Panc1 (cell line): Measurements from ENCODE around the gene DECR2.

Experiments used
- POLR2AphosphoS5 ChIP-seq: IDR thresholded peaks from 2 replicates; pipeline ENCODE4 v1.6.1; 2012; ENCODE audit warnings: mild to moderate bottlenecking, low read depth, low read length, moderate library complexity
- SIN3A ChIP-seq: IDR thresholded peaks from 2 replicates; pipeline ENCODE4 v1.6.1; 2012; ENCODE audit warnings: low read depth, mild to moderate bottlenecking, low read length, moderate library complexity, borderline replicate concordance; ENCODE audit not compliant: insufficient read depth
- TCF7L2 ChIP-seq: IDR thresholded peaks from 2 replicates; pipeline ENCODE4 v1.6.1; 2011; ENCODE audit warnings: mild to moderate bottlenecking, low read depth, low read length, inconsistent platforms
- TF ChIP-seq, protein P1 (sequence below): fragments of 450-650 bp; IDR thresholded peaks from 2 replicates; pipeline ENCODE4 v1.5.1; 2017; ENCODE audit warnings: mild to moderate bottlenecking
- TF ChIP-seq, protein P2 (sequence below), 2 experiments: IDR thresholded peaks; 2 replicates each; pipeline ENCODE4 v1.6.1; 2011 to 2012; ENCODE audit warnings: low read depth in 2 of 2, control low read depth in 1 of 2, low read length in 1 of 2, mild to moderate bottlenecking in 1 of 2, moderate library complexity in 1 of 2; ENCODE audit not compliant: insufficient read depth in 1 of 2

DNA sequence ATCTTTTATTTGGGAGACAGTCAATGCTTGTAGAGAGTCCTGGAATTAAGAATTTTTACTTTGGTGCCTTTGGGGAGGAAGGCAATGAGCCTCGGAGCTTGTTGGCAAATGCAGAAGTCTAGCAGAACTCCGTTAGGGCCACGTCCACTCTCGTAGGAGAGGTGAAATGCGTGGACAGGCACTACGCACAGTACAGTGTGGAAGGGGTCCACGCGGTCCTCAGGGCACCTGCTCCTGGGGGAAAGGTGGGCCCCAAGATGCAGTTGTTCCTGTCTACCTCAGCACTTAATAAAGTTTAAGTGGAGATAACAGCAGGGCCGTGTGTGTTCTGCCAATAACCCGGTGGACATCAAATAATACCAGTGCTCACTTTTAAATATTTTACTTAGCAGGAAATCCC is 25.6 kb downstream of the DECR2 start:
- TF ChIP-seq, protein P1, sequence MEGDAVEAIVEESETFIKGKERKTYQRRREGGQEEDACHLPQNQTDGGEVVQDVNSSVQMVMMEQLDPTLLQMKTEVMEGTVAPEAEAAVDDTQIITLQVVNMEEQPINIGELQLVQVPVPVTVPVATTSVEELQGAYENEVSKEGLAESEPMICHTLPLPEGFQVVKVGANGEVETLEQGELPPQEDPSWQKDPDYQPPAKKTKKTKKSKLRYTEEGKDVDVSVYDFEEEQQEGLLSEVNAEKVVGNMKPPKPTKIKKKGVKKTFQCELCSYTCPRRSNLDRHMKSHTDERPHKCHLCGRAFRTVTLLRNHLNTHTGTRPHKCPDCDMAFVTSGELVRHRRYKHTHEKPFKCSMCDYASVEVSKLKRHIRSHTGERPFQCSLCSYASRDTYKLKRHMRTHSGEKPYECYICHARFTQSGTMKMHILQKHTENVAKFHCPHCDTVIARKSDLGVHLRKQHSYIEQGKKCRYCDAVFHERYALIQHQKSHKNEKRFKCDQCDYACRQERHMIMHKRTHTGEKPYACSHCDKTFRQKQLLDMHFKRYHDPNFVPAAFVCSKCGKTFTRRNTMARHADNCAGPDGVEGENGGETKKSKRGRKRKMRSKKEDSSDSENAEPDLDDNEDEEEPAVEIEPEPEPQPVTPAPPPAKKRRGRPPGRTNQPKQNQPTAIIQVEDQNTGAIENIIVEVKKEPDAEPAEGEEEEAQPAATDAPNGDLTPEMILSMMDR = no peak
- TF ChIP-seq POLR2AphosphoS5 (no peak), TCF7L2 (no peak), SIN3A (no peak)
- TF ChIP-seq, protein P2, sequence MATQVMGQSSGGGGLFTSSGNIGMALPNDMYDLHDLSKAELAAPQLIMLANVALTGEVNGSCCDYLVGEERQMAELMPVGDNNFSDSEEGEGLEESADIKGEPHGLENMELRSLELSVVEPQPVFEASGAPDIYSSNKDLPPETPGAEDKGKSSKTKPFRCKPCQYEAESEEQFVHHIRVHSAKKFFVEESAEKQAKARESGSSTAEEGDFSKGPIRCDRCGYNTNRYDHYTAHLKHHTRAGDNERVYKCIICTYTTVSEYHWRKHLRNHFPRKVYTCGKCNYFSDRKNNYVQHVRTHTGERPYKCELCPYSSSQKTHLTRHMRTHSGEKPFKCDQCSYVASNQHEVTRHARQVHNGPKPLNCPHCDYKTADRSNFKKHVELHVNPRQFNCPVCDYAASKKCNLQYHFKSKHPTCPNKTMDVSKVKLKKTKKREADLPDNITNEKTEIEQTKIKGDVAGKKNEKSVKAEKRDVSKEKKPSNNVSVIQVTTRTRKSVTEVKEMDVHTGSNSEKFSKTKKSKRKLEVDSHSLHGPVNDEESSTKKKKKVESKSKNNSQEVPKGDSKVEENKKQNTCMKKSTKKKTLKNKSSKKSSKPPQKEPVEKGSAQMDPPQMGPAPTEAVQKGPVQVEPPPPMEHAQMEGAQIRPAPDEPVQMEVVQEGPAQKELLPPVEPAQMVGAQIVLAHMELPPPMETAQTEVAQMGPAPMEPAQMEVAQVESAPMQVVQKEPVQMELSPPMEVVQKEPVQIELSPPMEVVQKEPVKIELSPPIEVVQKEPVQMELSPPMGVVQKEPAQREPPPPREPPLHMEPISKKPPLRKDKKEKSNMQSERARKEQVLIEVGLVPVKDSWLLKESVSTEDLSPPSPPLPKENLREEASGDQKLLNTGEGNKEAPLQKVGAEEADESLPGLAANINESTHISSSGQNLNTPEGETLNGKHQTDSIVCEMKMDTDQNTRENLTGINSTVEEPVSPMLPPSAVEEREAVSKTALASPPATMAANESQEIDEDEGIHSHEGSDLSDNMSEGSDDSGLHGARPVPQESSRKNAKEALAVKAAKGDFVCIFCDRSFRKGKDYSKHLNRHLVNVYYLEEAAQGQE (IDR thresholded peaks at IDR 0.05; ENCODE audit: insufficient read depth in 1 of 2, low read depth in 2 of 2, low read length in 1 of 2) = no peak
